ENCODE data around the gene TMEM168. TPM values are rescaled to one million over a fixed set of nuclear protein-coding genes. Genes with fewer than 3 reads are reported as not detected.

TMEM168 gene
- total and polyA plus RNA-seq, 2 of the 13 experiments (the other 11 are each of a cell fraction or from before 2014, with no cell fraction given), result 8.7 to 15.7 TPM

- ChIA-PET CTCF (ENCODE audit: low intra/inter-chr PET ratio, low total read pairs) (no interaction called here), POLR2A (no interaction called here)
- H3K27me3 ChIP-seq (ENCODE audit: control insufficient read depth in 1 of 2, insufficient read depth in 2 of 2, low read length in 2 of 2), result no peaks in the 10 kb centered on the region
- no peaks in the 10 kb centered on the region for H3K4me1 ChIP-seq (ENCODE audit: insufficient read depth, low read length)
- DNase-seq (ENCODE audit: low spot score) (no peak), FAIRE-seq (no peak), ATAC-seq (no peak)
- no peak for TF ChIP-seq KDM4B (CRISPR knock-in tag; IDR thresholded peaks at IDR 0.05)
- no peak for TF ChIP-seq ZSCAN12 (CRISPR knock-in tag; IDR thresholded peaks at IDR 0.05)
- TF ChIP-seq SNAPC4 (CRISPR knock-in tag; IDR thresholded peaks at IDR 0.05), result no peak
- no peak for TF ChIP-seq ZNF335 (CRISPR knock-in tag; IDR thresholded peaks at IDR 0.05)
- TF ChIP-seq ZNF414 (CRISPR knock-in tag; IDR thresholded peaks at IDR 0.05), result no peak
- TF ChIP-seq, protein P1, sequence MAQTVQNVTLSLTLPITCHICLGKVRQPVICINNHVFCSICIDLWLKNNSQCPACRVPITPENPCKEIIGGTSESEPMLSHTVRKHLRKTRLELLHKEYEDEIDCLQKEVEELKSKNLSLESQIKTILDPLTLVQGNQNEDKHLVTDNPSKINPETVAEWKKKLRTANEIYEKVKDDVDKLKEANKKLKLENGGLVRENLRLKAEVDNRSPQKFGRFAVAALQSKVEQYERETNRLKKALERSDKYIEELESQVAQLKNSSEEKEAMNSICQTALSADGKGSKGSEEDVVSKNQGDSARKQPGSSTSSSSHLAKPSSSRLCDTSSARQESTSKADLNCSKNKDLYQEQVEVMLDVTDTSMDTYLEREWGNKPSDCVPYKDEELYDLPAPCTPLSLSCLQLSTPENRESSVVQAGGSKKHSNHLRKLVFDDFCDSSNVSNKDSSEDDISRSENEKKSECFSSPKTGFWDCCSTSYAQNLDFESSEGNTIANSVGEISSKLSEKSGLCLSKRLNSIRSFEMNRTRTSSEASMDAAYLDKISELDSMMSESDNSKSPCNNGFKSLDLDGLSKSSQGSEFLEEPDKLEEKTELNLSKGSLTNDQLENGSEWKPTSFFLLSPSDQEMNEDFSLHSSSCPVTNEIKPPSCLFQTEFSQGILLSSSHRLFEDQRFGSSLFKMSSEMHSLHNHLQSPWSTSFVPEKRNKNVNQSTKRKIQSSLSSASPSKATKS (CRISPR knock-in tag; IDR thresholded peaks at IDR 0.05), result no peak
- H3K4me3 ChIP-seq (replicated peaks in 1 of 3; ENCODE audit: insufficient read depth in 1 of 3, low read depth in 2 of 3, low read length in 3 of 3), result no peak overlapping the region
- H3K9me3 ChIP-seq (ENCODE audit: low read length), result no peaks in the 10 kb centered on the region
- no peak overlapping the region for H3K27ac ChIP-seq (ENCODE audit: extremely low read length, insufficient read depth, low read length)
- H3K4me2 ChIP-seq (ENCODE audit: low read depth, low read length), result no peak overlapping the region
- H4K20me1 ChIP-seq (ENCODE audit: insufficient read depth, low read length), result no peaks in the 10 kb centered on the region
- no peaks in the 10 kb centered on the region for H3K79me2 ChIP-seq (ENCODE audit: insufficient read depth, low read length)
- BruUV-seq (replicated peaks), result no TSS peak
- no peaks in the 10 kb centered on the region for H3K36me3 ChIP-seq (replicated peaks in 1 of 2; ENCODE audit: control insufficient read depth in 1 of 2, insufficient read depth in 2 of 2, low read length in 2 of 2)
- intact Hi-C loops (cut with micrococcal nuclease; ENCODE audit: unreplicated experiment), result no loop called here
- WGBS (ENCODE audit: low lambda C conversion rate), result 44% methylated on average over 4 of the region's 4 CpGs
- in situ Hi-C loops (cut with HindIII; ENCODE audit: extremely low pct_ligation_motif_present, low pct_unique_long_range_greater_than_20kb), result no loop called here
- H3K9ac ChIP-seq (ENCODE audit: insufficient read depth, low read depth, low read length), result no peak overlapping the region
- no peak overlapping the region for H2AFZ ChIP-seq (ENCODE audit: low read length)
These were observed 74.7 kb downstream of the TMEM168 start for GRCh38 chr7:112715525-112715924.
